HG02973 (cell line): ENCODE data around the gene DNHD1.

ENCODE experiments used
- ATAC-seq: cut with Tn5 transposase; IDR thresholded peaks from one replicate; pipeline ENCODE4 v1.9.1; 2021; ENCODE audit warnings: moderate library complexity; ENCODE audit not compliant: unreplicated experiment

The DNHD1 gene

GRCh38 chr11:6611092-6611962 lies 114.2 kb downstream of the DNHD1 start:
- peak; percentile 0 for ATAC-seq

GRCh38 chr11:6611963-6612212 lies 114.8 kb downstream of the DNHD1 start:
- ATAC-seq = no peak

GRCh38 chr11:6612213-6613041 lies 115.3 kb downstream of the DNHD1 start, which contains the start of gene TAF10:
Gene TAF10 (minus strand): TSS chr11:6612216. CDS start chr11:6612189, 27 bp downstream.
- ATAC-seq = peak; percentile 79

GRCh38 chr11:6613496-6613895 lies 116.4 kb downstream of the DNHD1 start:
- no peak for ATAC-seq

GRCh38 chr11:6614446-6614845 lies 117.4 kb downstream of the DNHD1 start:
- ATAC-seq = no peak

GRCh38 chr11:6615046-6615445 lies 118.0 kb downstream of the DNHD1 start:
- ATAC-seq = no peak

- ATAC-seq = no peak
Observed at GRCh38 chr11:6615882-6616585, 119.0 kb downstream of the DNHD1 start.

GRCh38 chr11:6616596-6617250 lies 119.6 kb downstream of the DNHD1 start:
- ATAC-seq = no peak

GRCh38 chr11:6617315-6617781 lies 120.3 kb downstream of the DNHD1 start:
- ATAC-seq = no peak

- peak; percentile 22 for ATAC-seq
Observed at GRCh38 chr11:6618117-6619003, 121.3 kb downstream of the DNHD1 start.

- peak; percentile 95 for ATAC-seq
Observed at GRCh38 chr11:6619004-6619745, 122.1 kb downstream of the DNHD1 start, which contains the start of gene TPP1. Gene TPP1 (minus strand): TSS chr11:6619422. CDS start chr11:6619400, 22 bp downstream.

- ATAC-seq = no peak
Observed at GRCh38 chr11:6620636-6621035, 123.6 kb downstream of the DNHD1 start.
